Activated T-helper 1 cell treated with anti-CD3 and anti-CD28 coated beads, Interleukin-2, amount 50 U/mL, for 16 hours (primary cell): Measurements from ENCODE around the gene CD70.
"Not testable (repeated sequence)": the region's sequence is repeated elsewhere in the genome, so short reads cannot be mapped to it uniquely, and the experiment has no call there.

ENCODE experiments used
- DNase-seq, 2 donors: peaks; one replicate each; pipeline ENCODE4 v3.0.0-alpha.2; 2020; ENCODE audit warnings: low read depth in 1 of 2, low spot score in 1 of 2

The CD70 gene

DNA sequence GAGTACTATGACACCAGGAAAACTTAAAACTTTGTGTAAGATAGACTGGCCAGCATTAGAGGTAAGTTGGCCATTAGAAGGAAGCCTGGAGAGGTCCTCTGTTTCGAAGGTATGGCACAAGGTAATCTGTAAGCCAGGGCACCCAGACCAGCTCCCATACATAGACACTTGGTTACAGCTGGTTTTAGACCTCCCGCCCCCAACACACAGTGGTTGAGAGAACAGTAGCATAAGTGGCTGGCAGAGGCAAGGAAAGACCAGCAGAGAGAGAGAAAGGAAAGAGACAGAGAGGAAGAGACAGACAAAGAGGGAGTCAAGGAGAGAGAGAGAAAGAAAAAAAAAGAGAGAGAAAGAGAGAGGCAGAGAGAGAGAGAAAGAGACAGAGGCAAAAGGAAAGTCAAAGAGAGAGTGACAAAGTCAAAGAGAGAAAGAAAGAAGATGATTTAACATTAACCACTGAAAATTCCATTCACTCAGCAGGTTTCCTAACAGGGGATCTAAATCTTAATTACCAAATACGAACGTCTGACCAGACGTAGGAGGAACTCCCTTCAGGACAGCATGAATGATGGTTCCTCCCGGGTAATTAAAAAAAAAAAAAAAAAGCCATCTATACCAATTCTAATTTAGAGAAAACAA lies 7.4 kb upstream of the CD70 start:
- DNase-seq, result not testable (repeated sequence)

DNA sequence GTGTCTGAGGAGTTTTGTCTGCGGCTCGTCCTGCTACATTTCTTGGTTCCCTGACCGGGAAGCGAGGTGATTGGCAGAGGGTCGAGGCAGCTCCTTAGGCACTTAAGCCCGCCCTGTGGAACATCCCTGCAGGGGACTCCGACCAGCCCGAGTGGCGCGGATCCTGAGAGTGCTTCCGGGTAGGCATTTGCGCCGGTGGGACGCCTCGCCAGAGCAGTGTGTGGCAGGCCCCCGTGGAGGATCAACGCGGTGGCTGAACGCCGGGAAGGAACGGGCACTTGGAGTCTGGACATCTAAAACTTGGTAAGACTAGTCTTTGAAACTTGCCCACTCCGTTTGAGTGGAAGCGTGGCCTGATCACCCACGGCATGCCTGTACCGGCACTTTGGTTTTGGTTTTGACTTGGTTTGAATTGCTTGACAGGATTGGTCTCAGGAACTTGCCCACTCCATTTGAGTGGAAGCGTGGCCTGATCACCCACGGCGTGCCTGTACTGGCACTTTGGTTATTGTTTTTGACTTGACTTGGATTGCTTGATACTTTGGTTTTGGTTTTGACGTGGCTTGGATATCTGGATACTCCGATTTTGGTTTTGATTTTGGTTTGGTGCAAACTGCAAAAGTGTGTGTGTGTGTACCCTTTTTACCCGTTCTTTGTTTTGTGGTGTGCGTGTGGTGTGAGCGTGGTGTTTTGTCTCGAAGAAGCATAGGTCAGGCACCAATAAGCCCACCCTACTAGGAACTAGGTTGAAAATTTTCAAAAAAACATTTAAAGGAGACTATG lies 6.7 kb upstream of the CD70 start:
- DNase-seq, result not testable (repeated sequence)

DNA sequence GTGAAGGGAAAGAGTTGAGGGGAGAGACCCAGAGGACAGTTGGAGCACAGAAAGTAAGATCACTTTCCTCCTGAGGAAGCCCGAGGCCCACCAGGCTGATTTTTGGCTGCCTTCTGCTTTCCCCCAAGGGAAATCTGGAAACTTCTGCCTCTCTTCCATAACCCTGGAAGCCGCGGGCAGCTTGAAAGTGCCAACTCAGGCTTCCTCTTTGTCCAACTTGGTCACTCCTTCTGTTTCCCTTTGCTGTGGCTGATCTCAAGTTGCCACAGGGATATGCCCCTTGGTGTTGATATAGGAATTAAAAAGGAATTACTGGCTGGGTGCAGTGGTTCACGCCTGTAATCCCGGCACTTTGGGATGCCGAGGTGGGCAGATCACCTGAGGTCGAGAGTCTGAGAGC lies 5.7 kb upstream of the CD70 start:
- DNase-seq, result no peak

DNA sequence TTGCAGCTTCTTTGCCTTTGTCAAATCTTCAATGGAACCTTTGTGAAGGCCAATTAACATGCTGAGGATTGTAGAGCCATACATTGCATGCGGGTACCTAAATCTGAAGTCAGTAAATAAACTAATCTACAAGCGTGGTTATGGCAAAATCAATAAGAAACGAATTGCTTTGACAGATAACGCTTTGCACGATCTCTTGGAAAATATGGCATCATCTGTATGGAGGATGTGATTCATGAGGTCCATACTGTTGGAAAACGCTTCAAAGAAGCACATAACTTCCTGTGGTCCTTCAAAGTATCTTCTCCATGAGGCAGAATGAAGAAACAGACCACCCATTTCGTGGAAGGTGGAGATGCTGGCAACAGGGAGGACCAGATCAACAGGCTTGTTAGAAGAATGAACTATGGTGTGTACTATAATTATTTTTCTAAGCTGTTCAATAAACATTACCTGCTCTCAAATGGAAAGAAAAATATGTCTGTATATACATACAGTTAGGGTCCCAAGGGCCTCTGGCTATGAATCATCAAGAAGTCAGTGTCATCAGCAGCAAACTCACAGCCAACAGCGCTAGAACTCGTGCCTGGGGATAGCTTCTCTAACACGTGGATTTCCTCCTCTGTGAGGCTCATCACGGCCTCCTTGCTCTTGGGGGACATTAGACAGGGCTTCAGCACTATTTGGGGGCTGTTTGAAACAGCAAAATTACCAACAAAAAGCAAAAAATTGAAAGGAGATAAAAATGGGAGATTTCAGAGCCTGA lies 2.9 kb upstream of the CD70 start:
- no peak for DNase-seq

DNA sequence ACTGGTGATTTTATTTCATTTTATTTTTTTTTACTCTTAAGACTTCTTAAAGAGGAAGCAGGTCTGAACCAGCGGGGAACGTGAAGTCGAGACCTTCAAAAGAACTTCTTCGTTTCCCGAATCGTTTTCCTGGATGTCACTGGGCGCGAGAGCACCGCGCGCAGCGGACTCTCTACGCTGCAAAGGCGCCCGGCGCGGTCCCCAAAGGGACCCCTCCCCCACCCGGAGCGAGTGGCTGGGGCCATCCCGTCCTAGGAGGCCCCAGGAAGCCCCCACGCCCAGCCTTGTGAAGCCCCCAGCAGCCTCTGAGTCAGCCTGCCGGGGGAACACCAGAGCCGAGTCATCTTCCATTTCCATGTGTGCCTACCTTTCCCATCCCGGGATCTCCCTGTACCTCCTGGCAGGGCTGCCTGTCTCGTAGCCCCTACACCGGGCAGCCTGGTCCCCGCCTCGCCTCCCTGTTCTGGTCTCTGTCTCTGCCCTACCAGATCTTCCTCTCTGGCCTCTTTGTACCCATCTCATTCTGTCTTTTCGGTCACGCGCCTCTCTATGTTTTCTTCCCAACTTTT lies 608 bp downstream of the CD70 start:
- no peak for DNase-seq

- no peak for DNase-seq
Measured at GRCh38 chr19:6589711-6590257, 1.2 kb downstream of the CD70 start.

- no peak for DNase-seq
Measured at GRCh38 chr19:6588508-6589345, 2.2 kb downstream of the CD70 start.

DNA sequence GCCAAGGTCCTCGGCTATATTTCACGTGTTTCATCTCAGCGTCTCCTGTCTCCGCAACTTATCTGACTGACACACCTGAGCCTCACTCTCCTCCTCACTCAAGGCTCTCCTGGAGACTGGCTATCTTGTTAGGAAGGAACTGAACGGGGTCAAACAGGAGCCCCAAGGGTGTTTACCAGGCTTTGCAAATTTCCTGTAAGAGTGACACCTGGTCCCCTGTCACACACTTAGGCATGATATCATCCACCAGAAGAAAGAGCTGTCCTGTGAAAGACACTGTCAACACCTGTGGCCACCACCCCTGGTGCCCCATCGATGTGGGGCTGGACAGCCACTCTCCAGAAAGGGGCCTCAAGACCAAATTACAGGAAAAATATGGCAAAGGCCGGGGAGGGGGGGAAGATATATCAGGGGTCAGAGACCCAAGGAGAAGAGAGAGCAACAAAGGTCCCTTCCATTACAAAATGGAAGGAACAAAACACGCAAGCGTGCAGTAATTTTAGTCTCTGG lies 2.9 kb downstream of the CD70 start:
- no peak for DNase-seq

DNA sequence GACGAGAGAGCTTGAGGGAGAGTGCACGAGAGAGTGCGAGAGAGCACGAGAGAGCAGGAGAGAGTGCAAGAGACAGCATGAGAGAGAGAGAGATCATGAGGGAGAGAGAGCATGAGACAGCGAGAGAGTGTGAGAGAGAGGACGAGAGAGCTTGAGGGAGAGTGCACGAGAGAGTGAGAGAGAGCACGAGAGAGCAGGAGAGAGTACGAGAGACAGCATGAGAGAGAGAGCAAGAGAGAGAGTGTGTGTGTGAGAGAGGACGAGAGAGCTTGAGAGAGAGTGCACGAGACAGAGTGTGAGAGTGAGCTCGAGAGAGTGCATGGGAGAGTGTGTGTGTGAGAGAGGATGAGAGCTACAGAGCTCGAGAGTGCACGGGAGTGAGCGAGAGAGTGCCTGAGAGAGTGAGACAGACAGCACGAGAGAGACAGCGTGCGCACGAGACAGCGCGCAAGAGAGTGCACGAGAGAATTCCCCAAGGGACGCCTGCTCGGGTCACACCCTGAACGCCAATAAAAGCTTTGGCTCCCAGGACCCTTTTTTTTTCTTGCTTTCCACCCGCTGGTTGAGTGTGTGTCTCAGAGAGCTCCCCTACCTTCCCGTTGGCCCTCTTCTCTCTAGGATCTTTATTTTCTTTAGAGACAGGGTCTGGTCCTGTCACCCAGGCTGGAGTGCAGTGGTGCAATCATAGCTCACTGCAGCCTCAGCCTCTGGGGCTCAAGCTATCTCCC lies 3.7 kb downstream of the CD70 start:
- DNase-seq, result no peak

DNA sequence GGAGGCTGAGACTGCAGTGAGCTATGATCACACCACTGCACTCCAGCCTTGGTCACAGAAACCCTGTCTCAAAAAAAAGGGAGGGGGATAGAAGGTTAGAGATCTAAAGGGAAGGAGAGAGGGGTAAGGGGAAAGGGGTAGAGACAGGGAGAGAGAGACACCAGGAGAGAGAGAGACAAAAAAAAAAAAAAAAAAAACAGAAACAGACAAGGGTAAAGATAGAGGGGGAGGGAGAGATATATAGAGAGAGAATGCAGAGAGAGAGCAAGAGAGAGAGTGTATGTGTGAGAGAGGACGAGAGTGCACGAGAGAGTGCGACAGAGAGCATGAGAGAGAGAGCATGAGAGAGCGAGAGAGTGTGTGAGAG lies 4.2 kb downstream of the CD70 start:
- DNase-seq, result no peak

DNA sequence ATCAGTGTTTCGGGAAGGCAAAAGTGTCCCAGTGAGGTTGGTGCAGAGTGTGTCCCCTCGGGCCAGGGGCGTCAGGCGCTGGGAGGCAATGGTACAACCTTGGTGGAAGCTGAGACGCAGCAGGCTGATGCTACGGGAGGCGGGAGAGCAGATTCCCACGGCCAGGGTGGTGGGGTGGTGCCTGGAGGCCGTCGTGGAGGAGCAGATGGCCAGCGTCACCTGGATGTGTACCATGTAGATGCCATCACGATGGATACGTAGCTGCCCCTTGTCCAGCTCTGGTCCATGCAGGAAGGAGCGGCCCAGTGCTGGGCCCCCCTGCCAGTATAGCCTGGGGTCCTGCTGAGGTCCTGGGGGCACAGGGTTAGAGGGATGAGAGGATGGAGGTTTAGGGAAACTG lies 4.9 kb downstream of the CD70 start:
- DNase-seq, result no peak

DNA sequence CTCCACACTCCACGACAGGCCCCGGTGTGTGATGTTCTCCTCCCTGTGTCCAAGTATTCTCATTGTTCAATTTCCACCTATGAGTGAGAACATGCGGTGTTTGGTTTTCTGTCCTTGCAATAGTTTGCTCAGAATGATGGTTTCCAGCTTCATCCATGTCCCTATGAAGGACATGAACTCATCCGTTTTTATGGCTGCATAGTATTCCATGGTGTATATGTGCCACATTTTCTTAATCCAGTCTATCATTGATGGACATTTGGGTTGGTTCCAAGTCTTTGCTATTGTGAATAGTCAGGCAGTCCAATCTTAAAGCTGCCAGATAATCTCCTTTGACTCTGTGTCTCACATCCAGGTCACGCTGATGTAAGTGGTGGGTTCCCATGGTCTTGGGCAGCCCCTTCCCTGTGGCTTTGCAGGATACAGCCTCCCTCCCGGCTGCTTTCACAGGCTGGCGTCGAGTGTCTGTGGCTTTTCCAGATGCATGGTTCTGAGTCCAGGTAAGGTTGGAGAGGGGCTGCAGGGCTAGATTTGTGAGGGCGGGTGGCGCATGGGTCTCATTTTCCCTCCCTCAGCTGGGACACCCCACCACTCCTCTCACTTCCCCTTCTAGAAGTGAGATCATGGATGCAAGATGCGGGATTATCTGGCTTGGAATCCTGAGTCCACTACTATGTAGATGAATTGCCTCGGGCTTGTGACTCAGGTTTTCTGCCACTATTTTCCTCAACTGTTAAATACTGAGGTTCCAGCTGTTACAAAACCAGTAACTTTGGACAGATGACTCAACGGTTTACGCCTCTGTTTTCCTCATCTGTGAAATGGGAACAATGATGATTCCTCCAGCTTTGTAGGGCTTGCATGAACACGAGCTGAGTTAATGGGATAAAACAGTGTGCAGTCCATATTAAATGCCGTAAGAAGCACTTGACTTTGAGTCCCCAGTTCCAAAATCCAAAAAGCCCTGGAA lies 8.2 kb downstream of the CD70 start:
- DNase-seq, result not testable (repeated sequence)

DNA sequence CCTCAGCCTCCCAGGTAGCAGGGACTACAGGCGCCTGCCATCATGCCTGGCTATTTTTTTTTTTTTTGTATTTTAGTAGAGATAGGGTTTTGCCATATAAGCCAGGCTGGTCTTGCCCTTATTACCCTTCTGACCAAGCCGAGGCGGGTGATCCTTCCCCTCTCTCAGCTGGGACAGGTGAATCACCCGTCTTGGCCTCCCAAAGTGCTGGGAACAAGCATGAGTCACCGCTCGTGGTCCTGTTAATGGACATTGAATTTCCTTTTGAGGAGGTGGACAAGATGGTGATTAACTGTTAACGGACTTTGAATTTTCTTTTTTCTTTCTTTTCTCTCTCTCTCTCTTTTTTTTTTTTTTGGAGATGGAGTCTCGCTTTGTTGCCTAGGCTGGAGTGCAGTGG lies 10.6 kb downstream of the CD70 start:
- DNase-seq, result no peak

DNA sequence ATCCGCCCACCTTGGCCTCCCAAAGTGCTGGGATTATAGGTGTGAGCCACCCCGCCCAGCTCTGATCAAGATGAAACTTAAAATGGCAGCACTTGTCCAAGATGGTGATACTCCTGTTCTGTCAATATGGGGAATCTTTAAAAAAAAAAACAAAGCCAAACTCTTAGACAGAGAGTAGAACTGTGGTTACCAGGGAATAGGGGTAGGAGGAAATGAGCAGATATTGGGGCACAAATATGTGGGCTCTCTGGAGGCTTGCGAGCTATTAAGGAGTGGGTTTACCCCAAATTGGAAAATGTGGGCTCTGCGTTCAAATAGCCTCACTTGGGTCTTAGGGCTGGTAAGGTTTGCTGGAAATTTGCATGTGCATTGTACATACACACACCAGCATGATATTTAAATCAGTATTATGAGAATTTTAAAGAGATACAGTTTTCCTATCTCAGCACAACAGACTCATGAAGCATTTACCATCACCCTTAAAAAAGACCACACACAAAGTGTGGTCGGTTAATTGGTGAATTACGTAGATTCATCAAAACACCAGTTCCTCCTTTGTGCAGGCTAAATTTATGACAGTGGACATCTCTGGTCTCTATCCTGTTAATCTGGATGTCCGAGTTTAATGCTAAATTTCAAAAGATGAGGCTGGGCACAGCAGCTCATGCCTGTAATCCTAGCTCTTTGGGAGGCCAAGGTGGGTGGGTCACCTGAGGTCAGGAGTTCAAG lies 11.3 kb downstream of the CD70 start:
- no peak for DNase-seq

GRCh38 chr19:6577476-6578125 lies 13.3 kb downstream of the CD70 start:
- no peak for DNase-seq

GRCh38 chr19:6576869-6577475 lies 14.0 kb downstream of the CD70 start:
- DNase-seq, result no peak

DNA sequence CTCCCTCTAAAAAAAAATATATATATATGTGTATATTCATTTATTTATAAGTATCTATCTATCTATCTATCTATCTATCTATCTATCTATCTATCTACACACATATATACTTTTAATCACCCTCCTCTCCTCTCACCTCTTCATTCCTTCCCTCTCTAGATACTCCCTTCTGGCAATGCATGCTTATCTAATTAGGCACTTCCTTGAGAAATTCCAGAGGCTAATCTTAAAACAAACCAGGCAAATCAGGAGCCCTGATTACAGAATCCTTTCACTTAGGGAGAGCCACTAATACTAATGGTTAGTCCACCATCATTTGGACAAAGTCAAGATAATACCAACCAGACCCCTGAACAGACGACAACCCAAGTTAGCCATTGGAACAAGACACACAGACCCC lies 17.6 kb downstream of the CD70 start:
- DNase-seq, result no peak
